ENCODE measurements around the gene PGAP3.
"Not testable (repeated sequence)": the region's sequence is repeated elsewhere in the genome, so short reads cannot be mapped to it uniquely, and the experiment has no call there.

The PGAP3 gene

GRCh38 chr17:39687546-39688474, at the start of gene PGAP3:
TSS of gene PGAP3 (minus strand) at chr17:39688057. CDS start at chr17:39688014, 43 bp downstream.
- peak; percentile 96 for DNase-seq

GRCh38 chr17:39737206-39737759, 49.4 kb upstream of the PGAP3 start:
- DNase-seq = no peak

- no peak for DNase-seq
These were observed 48.7 kb upstream of the PGAP3 start for GRCh38 chr17:39736319-39737165.

GRCh38 chr17:39735882-39736281, 48.0 kb upstream of the PGAP3 start:
- no peak for DNase-seq

- DNase-seq = no peak
These were observed 44.7 kb upstream of the PGAP3 start for GRCh38 chr17:39732586-39732985.

GRCh38 chr17:39730095-39730921, 42.5 kb upstream of the PGAP3 start, which contains the start of gene MIEN1:
TSS of gene MIEN1 (minus strand) at chr17:39730532. CDS start at chr17:39730495, 37 bp downstream.
- peak; percentile 81 for DNase-seq

GRCh38 chr17:39729280-39729851, 41.5 kb upstream of the PGAP3 start:
- DNase-seq = no peak

- no peak for DNase-seq
These were observed 39.7 kb upstream of the PGAP3 start for GRCh38 chr17:39727556-39727955.

GRCh38 chr17:39726617-39727016, 38.8 kb upstream of the PGAP3 start:
- no peak for DNase-seq

- DNase-seq = not testable (repeated sequence)
These were observed 38.1 kb upstream of the PGAP3 start for GRCh38 chr17:39725923-39726322.

- no peak for DNase-seq
These were observed 36.9 kb upstream of the PGAP3 start for GRCh38 chr17:39724731-39725130.

GRCh38 chr17:39722965-39723848, 35.4 kb upstream of the PGAP3 start:
- DNase-seq = peak; percentile 60

GRCh38 chr17:39722104-39722503, 34.2 kb upstream of the PGAP3 start:
- DNase-seq = no peak

- no peak for DNase-seq
These were observed 31.9 kb upstream of the PGAP3 start for GRCh38 chr17:39719563-39720355.

GRCh38 chr17:39717660-39718059, 29.8 kb upstream of the PGAP3 start:
- no peak for DNase-seq

GRCh38 chr17:39716879-39717536, 29.2 kb upstream of the PGAP3 start:
- DNase-seq = no peak

GRCh38 chr17:39716073-39716818, 28.4 kb upstream of the PGAP3 start:
- no peak for DNase-seq

- DNase-seq = no peak
These were observed 27.7 kb upstream of the PGAP3 start for GRCh38 chr17:39715375-39716072.
